Measurements from ENCODE around the gene ACO2. TPM values are rescaled to one million over a fixed set of nuclear protein-coding genes. Genes with fewer than 3 reads are reported as not detected.
"Not testable (repeated sequence)": the region's sequence is repeated elsewhere in the genome, so short reads cannot be mapped to it uniquely, and the experiment has no call there.

Gene ACO2
- total RNA-seq, 1 donor from 2014 or later: 810 TPM

DNA sequence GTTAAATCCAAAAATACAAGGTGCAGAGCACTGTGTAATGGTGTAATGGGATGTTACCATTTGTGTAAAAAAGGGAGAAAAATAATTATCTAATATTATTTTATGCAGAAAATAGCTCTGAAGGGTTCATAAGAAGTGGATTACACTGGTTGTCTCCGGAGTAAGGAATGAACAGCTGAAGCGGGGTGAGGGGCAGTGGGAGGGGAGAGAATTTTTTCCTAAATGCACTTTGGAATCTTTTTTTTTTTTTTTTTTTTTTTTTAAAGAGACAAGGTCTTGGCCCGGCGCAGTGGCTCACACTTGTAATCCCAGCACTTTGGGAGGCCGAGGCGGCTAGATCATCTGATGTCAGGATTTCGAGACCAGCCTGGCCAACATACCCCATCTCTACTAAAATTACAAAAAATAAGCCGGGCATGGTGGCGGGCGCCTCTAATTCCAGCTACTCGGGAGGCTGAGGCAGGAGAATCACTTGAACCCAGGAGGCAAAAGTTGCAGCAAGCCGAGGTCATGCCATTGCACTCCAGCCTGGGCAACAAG is 82.1 kb downstream of the ACO2 start:
- no peak for ATAC-seq
- no peak for DNase-seq (ENCODE audit: missing footprints)
- intact Hi-C loops (cut with DNase I): no loop called here

DNA sequence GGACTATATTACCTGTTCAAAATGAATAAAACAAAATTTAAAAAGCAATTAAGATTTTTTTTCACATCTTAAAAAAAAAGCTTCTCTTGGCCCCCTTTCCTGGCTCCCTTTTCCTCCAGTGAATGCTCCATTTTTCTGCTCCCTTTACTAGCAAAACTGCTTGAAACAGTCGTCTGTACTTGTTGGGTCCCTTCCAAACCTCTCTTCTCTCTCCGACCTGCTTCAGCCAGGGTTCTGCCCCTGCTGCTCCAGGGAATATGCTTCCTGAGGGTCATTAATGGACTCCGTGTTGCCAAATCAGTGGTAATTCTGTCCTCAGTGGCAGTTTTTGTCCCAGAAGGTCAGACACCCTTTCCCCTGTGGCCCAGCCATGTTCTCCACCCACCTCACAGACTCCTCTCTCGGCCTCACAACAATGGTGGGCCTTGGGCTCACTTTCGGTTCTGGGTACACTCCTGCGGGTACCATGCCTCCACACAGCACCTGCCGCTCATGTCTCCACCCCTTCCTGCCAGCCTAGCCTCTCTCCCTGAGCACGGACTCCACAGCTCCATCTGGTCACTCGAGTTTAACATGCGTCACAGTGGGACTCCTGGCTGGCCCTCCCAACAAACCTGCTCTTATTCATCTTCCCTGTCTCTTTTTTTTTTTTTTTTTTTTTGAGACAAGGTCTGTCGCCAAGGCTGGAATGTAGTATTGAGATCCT is 83.1 kb downstream of the ACO2 start:
- no peak for ATAC-seq
- intact Hi-C loops (cut with DNase I): no loop called here
- no peak for DNase-seq (ENCODE audit: missing footprints)

- ATAC-seq: no peak
- intact Hi-C loops (cut with DNase I): no loop called here
- DNase-seq (ENCODE audit: missing footprints): no peak
Observed at GRCh38 chr22:41555325-41555982, 86.5 kb downstream of the ACO2 start.

GRCh38 chr22:41556561-41556960 is 87.6 kb downstream of the ACO2 start:
- ATAC-seq (no peak), DNase-seq (ENCODE audit: missing footprints) (no peak)
- intact Hi-C loops (cut with DNase I): no loop called here

- DNase-seq (ENCODE audit: missing footprints): peak; percentile 88
- peak; percentile 42 for ATAC-seq
- intact Hi-C loops (cut with DNase I): no loop called here
Observed at GRCh38 chr22:41557401-41558240, 88.7 kb downstream of the ACO2 start.

DNA sequence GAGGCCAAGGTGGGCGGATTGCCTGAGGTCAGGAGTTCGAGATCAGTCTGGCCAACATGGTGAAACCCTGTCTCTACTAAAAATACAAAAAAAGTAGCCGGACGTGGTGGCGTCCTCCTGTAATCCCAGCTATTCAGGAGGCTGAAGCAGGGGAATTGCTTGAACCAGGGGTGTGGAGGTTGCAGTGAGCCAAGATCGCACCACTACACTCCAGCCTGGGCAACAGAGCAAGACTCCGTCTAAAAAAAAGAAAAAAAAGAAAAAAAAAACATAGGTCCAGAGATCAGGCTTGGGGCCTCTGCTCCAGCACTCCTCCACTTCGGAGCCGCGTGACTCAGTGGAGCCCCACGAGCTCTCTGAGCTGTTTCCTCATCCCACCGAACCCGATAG is 89.3 kb downstream of the ACO2 start:
- DNase-seq (ENCODE audit: missing footprints); intact Hi-C loops (cut with DNase I); ATAC-seq: not testable (repeated sequence)

GRCh38 chr22:41560095-41560471 is 91.2 kb downstream of the ACO2 start:
- DNase-seq (ENCODE audit: missing footprints) (no peak), ATAC-seq (peak; percentile 27)
- intact Hi-C loops (cut with DNase I): no loop called here

GRCh38 chr22:41561335-41561734 is 92.4 kb downstream of the ACO2 start:
- intact Hi-C loops (cut with DNase I): no loop called here
- DNase-seq (ENCODE audit: missing footprints) (no peak), ATAC-seq (peak; percentile 29)

DNA sequence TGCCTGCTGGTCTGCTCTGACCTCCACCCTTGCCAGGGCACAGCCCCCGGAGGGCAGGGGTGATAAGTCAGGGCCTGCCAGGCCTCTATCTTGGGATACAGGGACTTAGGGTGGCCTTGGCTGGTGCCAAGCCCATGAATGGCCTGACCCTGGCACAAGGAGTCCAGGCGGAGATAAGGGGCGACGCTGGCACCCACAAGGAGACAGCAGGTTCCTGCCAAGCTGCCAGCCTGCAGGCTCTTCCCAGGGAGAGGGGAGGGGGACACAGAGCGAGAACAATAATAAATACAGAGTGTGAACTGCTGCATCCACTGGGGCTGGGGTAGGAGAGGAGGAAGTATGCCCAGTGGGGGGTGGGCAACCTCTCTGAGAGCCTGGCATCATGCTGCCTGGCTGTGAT is 92.9 kb downstream of the ACO2 start:
- intact Hi-C loops (cut with DNase I): loop anchor here (2.0 kb wide), 1 partner anchor 15 kb away; no protein-coding TSS in a partner anchor
- peak; percentile 62 for ATAC-seq
- DNase-seq (ENCODE audit: missing footprints): peak; percentile 84

DNA sequence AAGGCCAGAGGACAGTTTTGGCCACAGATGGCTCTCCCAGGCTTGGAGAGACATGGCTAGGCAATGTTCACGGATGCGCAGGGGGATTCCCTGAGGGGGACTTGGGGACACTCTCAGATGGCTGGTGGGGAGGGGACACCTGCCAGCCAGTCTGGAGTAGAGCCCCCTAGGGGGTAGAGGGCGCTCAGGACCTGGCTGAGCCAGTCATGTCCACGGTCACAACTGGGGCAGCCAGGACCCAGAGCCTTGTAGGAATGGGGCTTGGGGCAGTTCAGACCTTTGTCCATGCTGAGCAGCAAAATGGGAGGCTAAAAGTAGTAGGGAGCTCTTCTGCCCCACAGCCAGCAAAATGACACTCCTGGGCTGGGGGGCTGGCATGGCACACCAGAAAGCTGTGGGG is 93.5 kb downstream of the ACO2 start:
- DNase-seq (ENCODE audit: missing footprints): no peak
- ATAC-seq: no peak
- intact Hi-C loops (cut with DNase I): loop anchor here (2.0 kb wide), 1 partner anchor 14 kb away; no protein-coding TSS in a partner anchor

DNA sequence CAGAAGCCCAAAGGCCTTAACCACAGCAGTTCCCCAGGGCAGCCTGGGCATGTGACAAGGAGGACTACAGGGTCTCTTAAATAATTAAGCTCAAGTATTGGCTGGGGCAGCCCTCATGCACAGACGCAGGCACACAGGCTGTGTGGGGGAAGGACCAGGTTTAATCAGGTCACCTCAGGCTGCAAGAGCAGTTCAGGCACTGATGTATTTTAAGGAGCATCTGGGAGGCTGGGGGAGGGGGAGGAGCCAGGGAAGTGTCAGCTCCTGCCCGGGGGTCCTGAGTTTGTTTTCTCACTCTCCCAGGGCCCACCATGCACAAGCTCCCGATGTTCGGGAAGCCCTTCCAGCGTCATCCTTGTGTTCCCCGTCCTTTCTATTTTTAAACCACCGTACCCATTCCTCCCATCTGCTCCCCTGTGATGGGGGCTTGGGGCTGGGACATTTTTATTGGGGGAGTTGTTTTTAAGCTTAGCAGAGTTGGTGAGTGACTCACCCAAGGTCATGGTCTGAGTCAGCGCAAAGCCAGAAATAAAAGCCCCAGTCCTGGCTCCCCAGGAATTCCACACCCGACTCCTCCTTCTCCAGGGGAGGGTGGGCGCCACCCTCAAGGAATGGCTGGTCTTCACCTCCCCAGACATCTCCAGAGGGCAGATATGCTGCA is 94.3 kb downstream of the ACO2 start:
- intact Hi-C loops (cut with DNase I): loop anchor here (2.0 kb wide), 1 partner anchor 14 kb away; no protein-coding TSS in a partner anchor
- no peak for DNase-seq (ENCODE audit: missing footprints)
- ATAC-seq: peak; percentile 21

DNA sequence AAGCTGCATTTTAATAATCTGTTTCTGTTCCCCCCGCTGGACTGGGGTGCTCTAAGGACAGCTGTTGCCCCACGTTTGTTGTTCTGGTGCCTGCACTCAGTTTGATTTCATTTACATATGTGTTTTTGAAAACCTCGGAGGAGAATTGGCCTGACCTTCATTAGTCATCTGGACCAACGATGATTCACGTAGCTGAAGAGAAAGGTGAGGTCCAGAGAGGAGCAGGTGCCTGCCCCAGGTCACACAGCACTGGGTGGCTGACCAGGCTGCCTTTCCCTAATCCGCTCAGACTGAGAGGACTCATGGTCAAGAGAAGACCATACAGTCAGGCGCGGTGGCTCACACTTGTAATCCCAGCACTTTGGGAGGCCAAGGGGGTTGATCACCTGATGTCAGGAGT is 95.6 kb downstream of the ACO2 start:
- intact Hi-C loops (cut with DNase I): no loop called here
- ATAC-seq: no peak
- DNase-seq (ENCODE audit: missing footprints): no peak

DNA sequence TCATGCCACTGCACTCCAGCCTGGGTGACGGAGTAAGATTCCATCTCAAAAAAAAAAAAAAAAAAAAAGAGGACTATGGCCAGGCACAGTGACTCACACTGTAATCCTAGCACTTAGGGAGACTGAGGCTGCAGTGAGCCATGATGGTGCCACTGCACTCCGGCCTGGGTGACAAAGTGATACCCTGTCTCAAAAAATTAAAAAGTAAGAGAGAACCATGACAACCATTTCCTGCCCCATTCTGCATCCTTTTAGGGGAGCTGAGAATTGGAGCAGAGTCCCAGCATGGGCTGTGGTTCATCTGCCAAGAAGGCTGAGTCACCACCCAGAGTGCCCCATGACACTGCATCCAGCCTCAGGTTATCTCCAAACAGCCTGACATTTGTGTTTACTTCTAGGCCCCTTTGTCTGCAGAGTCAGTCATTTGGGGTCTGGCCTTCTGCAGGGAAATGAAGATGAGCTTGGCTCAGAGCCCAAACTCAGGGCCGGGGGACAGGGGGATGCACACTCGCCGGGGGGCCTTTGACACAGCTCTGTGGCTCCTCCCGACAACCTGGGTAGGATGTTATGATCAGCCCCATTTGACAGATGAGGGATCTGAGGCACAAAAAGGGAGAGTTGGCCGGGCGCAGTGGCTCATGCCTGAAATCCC is 96.6 kb downstream of the ACO2 start:
- intact Hi-C loops (cut with DNase I): no loop called here

GRCh38 chr22:41567512-41567768 is 98.5 kb downstream of the ACO2 start:
- ATAC-seq (no peak), DNase-seq (ENCODE audit: missing footprints) (no peak)
- intact Hi-C loops (cut with DNase I): no loop called here

More for the DNA sequence above, 96.6 kb downstream of the ACO2 start:
- DNase-seq (ENCODE audit: missing footprints): no peak
- peak; percentile 27 for ATAC-seq

DNA sequence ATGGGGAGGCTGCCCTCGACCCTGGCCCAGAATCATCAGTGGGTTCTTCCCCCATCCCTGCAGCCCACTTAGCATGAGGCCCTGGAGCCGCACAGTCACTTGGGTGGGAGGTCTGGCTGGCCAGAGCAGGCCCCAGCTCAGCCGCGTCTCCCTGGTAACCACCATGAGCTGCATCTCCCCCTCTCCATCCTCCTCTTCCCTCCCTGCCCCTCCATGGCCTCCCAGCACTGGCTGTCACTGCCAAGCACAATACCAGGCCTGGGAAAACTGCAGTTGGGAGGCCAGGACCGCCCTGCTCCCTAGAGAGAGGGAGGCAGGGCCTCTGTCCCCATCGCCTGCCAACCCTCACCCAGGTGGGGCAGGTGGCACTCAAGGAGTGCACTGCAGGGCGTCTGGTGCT is 99.9 kb downstream of the ACO2 start:
- no peak for DNase-seq (ENCODE audit: missing footprints)
- no peak for ATAC-seq
- intact Hi-C loops (cut with DNase I): no loop called here

- intact Hi-C loops (cut with DNase I): no loop called here
- no peak for ATAC-seq
- DNase-seq (ENCODE audit: missing footprints): no peak
Observed at GRCh38 chr22:41570221-41570620, 101.3 kb downstream of the ACO2 start.

GRCh38 chr22:41571786-41572185 is 102.9 kb downstream of the ACO2 start:
- DNase-seq (ENCODE audit: missing footprints): no peak
- no peak for ATAC-seq
- intact Hi-C loops (cut with DNase I): no loop called here

DNA sequence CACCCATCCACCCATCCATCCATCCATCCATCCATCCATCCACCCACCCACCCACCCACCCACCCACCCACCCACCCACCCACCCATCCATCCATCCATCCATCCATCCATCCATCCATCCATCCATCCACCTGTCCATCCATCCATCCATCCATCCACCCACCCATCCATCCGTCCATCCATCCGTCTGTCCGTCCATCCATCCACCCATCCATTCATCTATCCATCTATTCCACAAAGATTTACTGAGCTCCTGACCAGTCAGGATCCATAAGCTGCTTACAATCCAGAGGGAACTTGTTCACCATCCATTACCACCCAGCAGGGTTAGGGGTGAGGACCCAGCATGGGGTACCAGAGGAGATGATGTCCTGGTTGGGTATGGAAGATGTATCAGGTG is 103.4 kb downstream of the ACO2 start:
- intact Hi-C loops (cut with DNase I); DNase-seq (ENCODE audit: missing footprints); ATAC-seq: not testable (repeated sequence)

DNA sequence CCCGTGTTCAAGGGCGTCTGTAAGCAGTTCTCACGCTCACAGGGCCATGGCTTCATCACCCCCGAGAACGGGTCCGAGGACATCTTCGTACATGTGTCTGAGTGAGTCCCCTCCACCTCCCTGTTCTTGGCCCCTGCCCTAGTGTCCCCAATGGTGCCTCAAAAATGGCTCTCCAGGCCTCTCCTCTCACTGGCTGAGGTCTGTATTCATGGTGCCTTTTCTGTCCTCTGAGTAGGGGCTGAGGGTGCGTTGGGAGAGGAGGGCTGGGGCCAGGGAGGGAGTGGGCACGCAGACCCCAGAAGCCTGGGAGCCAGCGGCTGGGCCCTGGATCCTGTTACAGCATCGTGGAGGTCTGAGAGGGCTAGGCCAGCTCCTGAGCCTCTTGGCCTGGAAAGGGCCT is 104.8 kb downstream of the ACO2 start:
- DNase-seq (ENCODE audit: missing footprints) (no peak), ATAC-seq (no peak)
- intact Hi-C loops (cut with DNase I): no loop called here
